Liver (tissue), 9 donors: ENCODE results near the gene GGCX. TPM values are rescaled to one million over a fixed set of nuclear protein-coding genes. Genes with fewer than 3 reads are reported as not detected.

Experiments used
- DNase-seq: peaks from one replicate; pipeline ENCODE4 v3.0.0-alpha.2; 2017; ENCODE audit warnings: low spot score
- H3K27ac ChIP-seq, 2 donors: one replicate each; pipeline ENCODE4 v1.7.0; 2013; ENCODE audit warnings: inconsistent platforms in 2 of 2, low read length in 2 of 2, control low read depth in 1 of 2, low read depth in 1 of 2, mild to moderate bottlenecking in 1 of 2
- H3K27me3 ChIP-seq, 4 donors: one replicate each; pipeline versions ENCODE4 v1.6.1 to v1.7.0; 2013; ENCODE audit warnings: low read length in 3 of 4, inconsistent platforms in 1 of 4, mild to moderate bottlenecking in 1 of 4, moderate library complexity in 1 of 4; ENCODE audit not compliant: control insufficient read depth in 4 of 4, insufficient read depth in 4 of 4
- H3K36me3 ChIP-seq, 4 donors: one replicate each; pipeline versions ENCODE4 v1.6.1 to v1.7.0; 2013; ENCODE audit warnings: low read length in 3 of 4, mild to moderate bottlenecking in 3 of 4, low read depth in 1 of 4, moderate library complexity in 1 of 4; ENCODE audit not compliant: control insufficient read depth in 4 of 4, insufficient read depth in 3 of 4
- H3K4me1 ChIP-seq, 4 donors: one replicate each; pipeline versions ENCODE4 v1.6.1 to v1.7.0; 2013; ENCODE audit warnings: low read length in 3 of 4, mild to moderate bottlenecking in 3 of 4, moderate library complexity in 1 of 4; ENCODE audit not compliant: control insufficient read depth in 4 of 4, insufficient read depth in 4 of 4
- H3K4me3 ChIP-seq, 3 donors: one replicate each; pipeline versions ENCODE4 v1.6.1 to v1.7.0; 2013; ENCODE audit warnings: low read length in 3 of 3, control low read depth in 1 of 3, low read depth in 1 of 3, mild to moderate bottlenecking in 1 of 3
- H3K9ac ChIP-seq, 2 donors: one replicate each; pipeline ENCODE4 v1.7.0; 2013; ENCODE audit warnings: low read length in 2 of 2, mild to moderate bottlenecking in 2 of 2, moderate library complexity in 2 of 2, control low read depth in 1 of 2, low read depth in 1 of 2
- H3K9me3 ChIP-seq, 4 donors: one replicate each; pipeline versions ENCODE4 v1.6.1 to v1.7.0; 2013; ENCODE audit warnings: low read length in 3 of 4; ENCODE audit not compliant: control insufficient read depth in 4 of 4
- ATF3 ChIP-seq: IDR thresholded peaks from 2 replicates; pipeline ENCODE4 v1.6.1; 2016; ENCODE audit warnings: antibody characterized with exemption
- CTCF ChIP-seq: fragments of 150-350 bp; IDR thresholded peaks from 2 replicates; pipeline ENCODE4 v1.5.1; 2017; ENCODE audit warnings: improper control_type of control experiment, low read depth, low read length; ENCODE audit not compliant: missing input control
- EGR1 ChIP-seq, 2 donors: IDR thresholded peaks; 2 replicates each; pipeline ENCODE4 v1.6.1; 2016 to 2018; ENCODE audit warnings: antibody characterized with exemption in 2 of 2, low read depth in 2 of 2
- FOXA1 ChIP-seq: IDR thresholded peaks from 2 replicates; pipeline ENCODE4 v1.6.1; 2016; ENCODE audit warnings: antibody characterized with exemption
- FOXA2 ChIP-seq: IDR thresholded peaks from 2 replicates; pipeline ENCODE4 v1.6.1; 2016; ENCODE audit warnings: antibody characterized with exemption
- GABPA ChIP-seq, 2 donors: IDR thresholded peaks in 1 of 2; conservative IDR thresholded peaks in 1 of 2; 2 replicates each; pipeline ENCODE4 v1.6.1; 2016; ENCODE audit warnings: antibody characterized with exemption in 2 of 2, mild to moderate bottlenecking in 1 of 2, moderate library complexity in 1 of 2
- HNF4A ChIP-seq, 2 donors: conservative IDR thresholded peaks; 2 replicates each; pipeline ENCODE4 v1.6.1; 2016; ENCODE audit warnings: antibody characterized with exemption in 2 of 2, mild to moderate bottlenecking in 2 of 2
- HNF4G ChIP-seq: IDR thresholded peaks from 2 replicates; pipeline ENCODE4 v1.6.1; 2016; ENCODE audit warnings: antibody characterized with exemption
- JUND ChIP-seq, 2 donors: IDR thresholded peaks; 2 replicates each; pipeline ENCODE4 v1.6.1; 2016; ENCODE audit warnings: antibody characterized with exemption in 2 of 2
- NR2F2 ChIP-seq: IDR thresholded peaks from 2 replicates; pipeline ENCODE4 v1.6.1; 2016; ENCODE audit warnings: antibody characterized with exemption
- RAD21 ChIP-seq, 2 donors: IDR thresholded peaks; 2 replicates each; pipeline ENCODE4 v1.6.1; 2016; ENCODE audit warnings: antibody characterized with exemption in 2 of 2, mild to moderate bottlenecking in 2 of 2
- RXRA ChIP-seq, 2 donors: IDR thresholded peaks; 2 replicates each; pipeline ENCODE4 v1.6.1; 2017 to 2018; ENCODE audit warnings: antibody characterized with exemption in 2 of 2, mild to moderate bottlenecking in 1 of 2
- SP1 ChIP-seq: IDR thresholded peaks from 2 replicates; pipeline ENCODE4 v1.6.1; 2018; ENCODE audit warnings: antibody characterized with exemption, mild to moderate bottlenecking
- TAF1 ChIP-seq: conservative IDR thresholded peaks from 2 replicates; pipeline ENCODE4 v1.6.1; 2016; ENCODE audit warnings: antibody characterized with exemption, mild to moderate bottlenecking
- YY1 ChIP-seq: IDR thresholded peaks from 2 replicates; pipeline ENCODE4 v1.6.1; 2016; ENCODE audit warnings: antibody characterized with exemption, mild to moderate bottlenecking
- WGBS: extraction: QIAGEN DNeasy Blood & Tissue Kit; methylation state at CpG from one replicate; pipeline ENCODE4 v1.1.7; 2013; 5-methylcytosine and 5-hydroxymethylcytosine counted together
- polyA plus RNA-seq, 2 donors: library from polyadenylated mRNA; stranded (reverse) in 1 of 2; unstranded in 1 of 2; fragments of 200-250 nt in 1 of 2; fragments of >200 nt in 1 of 2; fragmentation: Nextera tagmentation in 1 of 2; extraction: Ambion mirVana in 1 of 2; gene quantifications; one replicate each; pipeline versions ENCODE4 v1.2.1 to v1.2.3, GENCODE V29; 2013 to 2015
- total RNA-seq, 2 donors: library from RNA; depleted of rRNA; stranded (reverse); fragments of >200 nt; gene quantifications; one replicate each; pipeline ENCODE4 v1.2.3, GENCODE V29; 2014
- TF ChIP-seq, protein P1 (sequence below): IDR thresholded peaks from 2 replicates; pipeline ENCODE4 v1.6.1; 2016; ENCODE audit warnings: antibody characterized with exemption, mild to moderate bottlenecking
- TF ChIP-seq, protein P2 (sequence below): IDR thresholded peaks from 2 replicates; pipeline ENCODE4 v1.6.1; 2016; ENCODE audit warnings: antibody characterized with exemption
- TF ChIP-seq, protein P3 (sequence below): IDR thresholded peaks from 2 replicates; pipeline ENCODE4 v1.6.1; 2016; ENCODE audit warnings: antibody characterized with exemption
- donor health status: healthy.
- donor health status: healthy.
- donor health status: healthy.
- donor health status: healthy.
- donor health status: healthy.

The GGCX gene
- total RNA-seq (100 to 1,000 TPM in 1 of 2 donors, 10 to 100 TPM in 1; 77.5 to 189 TPM), polyA plus RNA-seq (100 to 1,000 TPM in 1 of 2 donors, 10 to 100 TPM in 1; 67.3 to 103 TPM)

- H3K27me3 ChIP-seq = no peaks in the 10 kb centered on the region
- peaks cover 11 to 21% (median 19%) of the 10 kb centered on the region in 4 donors for H3K4me1 ChIP-seq
- H3K9me3 ChIP-seq = no peaks in the 10 kb centered on the region
- H3K9ac ChIP-seq = peak within 1 kb of the TSS; percentile 90 to 91
- WGBS = 3% methylated on average over 64 of the region's 64 CpGs
- H3K27ac ChIP-seq = peak within 1 kb of the TSS; percentile 81 to 84
- DNase-seq = peak; percentile 95
- H3K4me3 ChIP-seq = peak within 1 kb of the TSS; percentile 82 to 97 (median 91)
- peaks cover 0 to 8% (median 3%) of the 10 kb centered on the region in 4 donors for H3K36me3 ChIP-seq
- TF ChIP-seq SP1 (peak; percentile 79), YY1 (peak; percentile 95), RXRA (IDR thresholded peaks at IDR 0.05) (peak; percentile 61 to 79), EGR1 (IDR thresholded peaks at IDR 0.05; ENCODE audit: low read depth in 2 of 2) (peak in 1 of 2 donors; percentile 26), FOXA2 (no peak), GABPA (IDR thresholded peaks at IDR 0.05 in 1 of 2, conservative IDR thresholded peaks at IDR 0.05 in 1 of 2) (peak in 1 of 2 donors; percentile 76), JUND (IDR thresholded peaks at IDR 0.05) (peak; percentile 42 to 66), ATF3 (no peak), HNF4A (conservative IDR thresholded peaks at IDR 0.05) (peak; percentile 69 to 75), TAF1 (peak; percentile 89), NR2F2 (peak; percentile 70), CTCF (no peak), HNF4G (peak; percentile 56), RAD21 (IDR thresholded peaks at IDR 0.05) (peak; percentile 57 to 73), FOXA1 (peak; percentile 11)
- TF ChIP-seq, protein P1, sequence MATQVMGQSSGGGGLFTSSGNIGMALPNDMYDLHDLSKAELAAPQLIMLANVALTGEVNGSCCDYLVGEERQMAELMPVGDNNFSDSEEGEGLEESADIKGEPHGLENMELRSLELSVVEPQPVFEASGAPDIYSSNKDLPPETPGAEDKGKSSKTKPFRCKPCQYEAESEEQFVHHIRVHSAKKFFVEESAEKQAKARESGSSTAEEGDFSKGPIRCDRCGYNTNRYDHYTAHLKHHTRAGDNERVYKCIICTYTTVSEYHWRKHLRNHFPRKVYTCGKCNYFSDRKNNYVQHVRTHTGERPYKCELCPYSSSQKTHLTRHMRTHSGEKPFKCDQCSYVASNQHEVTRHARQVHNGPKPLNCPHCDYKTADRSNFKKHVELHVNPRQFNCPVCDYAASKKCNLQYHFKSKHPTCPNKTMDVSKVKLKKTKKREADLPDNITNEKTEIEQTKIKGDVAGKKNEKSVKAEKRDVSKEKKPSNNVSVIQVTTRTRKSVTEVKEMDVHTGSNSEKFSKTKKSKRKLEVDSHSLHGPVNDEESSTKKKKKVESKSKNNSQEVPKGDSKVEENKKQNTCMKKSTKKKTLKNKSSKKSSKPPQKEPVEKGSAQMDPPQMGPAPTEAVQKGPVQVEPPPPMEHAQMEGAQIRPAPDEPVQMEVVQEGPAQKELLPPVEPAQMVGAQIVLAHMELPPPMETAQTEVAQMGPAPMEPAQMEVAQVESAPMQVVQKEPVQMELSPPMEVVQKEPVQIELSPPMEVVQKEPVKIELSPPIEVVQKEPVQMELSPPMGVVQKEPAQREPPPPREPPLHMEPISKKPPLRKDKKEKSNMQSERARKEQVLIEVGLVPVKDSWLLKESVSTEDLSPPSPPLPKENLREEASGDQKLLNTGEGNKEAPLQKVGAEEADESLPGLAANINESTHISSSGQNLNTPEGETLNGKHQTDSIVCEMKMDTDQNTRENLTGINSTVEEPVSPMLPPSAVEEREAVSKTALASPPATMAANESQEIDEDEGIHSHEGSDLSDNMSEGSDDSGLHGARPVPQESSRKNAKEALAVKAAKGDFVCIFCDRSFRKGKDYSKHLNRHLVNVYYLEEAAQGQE = peak; percentile 82
- TF ChIP-seq, protein P2, sequence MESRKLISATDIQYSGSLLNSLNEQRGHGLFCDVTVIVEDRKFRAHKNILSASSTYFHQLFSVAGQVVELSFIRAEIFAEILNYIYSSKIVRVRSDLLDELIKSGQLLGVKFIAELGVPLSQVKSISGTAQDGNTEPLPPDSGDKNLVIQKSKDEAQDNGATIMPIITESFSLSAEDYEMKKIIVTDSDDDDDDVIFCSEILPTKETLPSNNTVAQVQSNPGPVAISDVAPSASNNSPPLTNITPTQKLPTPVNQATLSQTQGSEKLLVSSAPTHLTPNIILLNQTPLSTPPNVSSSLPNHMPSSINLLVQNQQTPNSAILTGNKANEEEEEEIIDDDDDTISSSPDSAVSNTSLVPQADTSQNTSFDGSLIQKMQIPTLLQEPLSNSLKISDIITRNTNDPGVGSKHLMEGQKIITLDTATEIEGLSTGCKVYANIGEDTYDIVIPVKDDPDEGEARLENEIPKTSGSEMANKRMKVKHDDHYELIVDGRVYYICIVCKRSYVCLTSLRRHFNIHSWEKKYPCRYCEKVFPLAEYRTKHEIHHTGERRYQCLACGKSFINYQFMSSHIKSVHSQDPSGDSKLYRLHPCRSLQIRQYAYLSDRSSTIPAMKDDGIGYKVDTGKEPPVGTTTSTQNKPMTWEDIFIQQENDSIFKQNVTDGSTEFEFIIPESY = peak; percentile 89
- TF ChIP-seq, protein P3, sequence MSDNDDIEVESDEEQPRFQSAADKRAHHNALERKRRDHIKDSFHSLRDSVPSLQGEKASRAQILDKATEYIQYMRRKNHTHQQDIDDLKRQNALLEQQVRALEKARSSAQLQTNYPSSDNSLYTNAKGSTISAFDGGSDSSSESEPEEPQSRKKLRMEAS = peak; percentile 66
Measured at GRCh38 chr2:85561280-85562212, at the start of gene GGCX. Gene GGCX (minus strand): TSS chr2:85561493. CDS start chr2:85561428, 65 bp downstream.
